HEK293T (cell line): ENCODE data around the gene DMBX1.

Source experiments
- CTCF ChIA-PET: fragments of 350-600 bp; formaldehyde crosslinking; extraction: SDS; loops from one replicate; lab custom pipeline; 2021; ENCODE audit warnings: antibody characterized with exemption, inconsistent platforms; lab: Yijun Ruan, JAX
- POLR2A ChIA-PET: fragments of 350-600 bp; formaldehyde crosslinking; extraction: SDS; loops from one replicate; lab custom pipeline; 2020; ENCODE audit warnings: antibody characterized with exemption, inconsistent platforms; lab: Yijun Ruan, JAX
- DNase-seq: peaks from one replicate; pipeline ENCODE4 v3.0.0; 2012; ENCODE audit warnings: mixed read lengths; ENCODE audit errors: extremely low spot score
- ARNT ChIP-seq: fragments of 450-650 bp; IDR thresholded peaks from 2 replicates; pipeline ENCODE4 v1.6.1; 2017; ENCODE audit warnings: mild to moderate bottlenecking
- BHLHE40 ChIP-seq: fragments of 450-650 bp; IDR thresholded peaks from 2 replicates; pipeline ENCODE4 v1.6.1; 2016; ENCODE audit warnings: mild to moderate bottlenecking, moderate library complexity, borderline replicate concordance
- CTBP1 ChIP-seq: fragments of 450-650 bp; IDR thresholded peaks from 2 replicates; pipeline ENCODE4 v1.6.1; 2016; ENCODE audit warnings: borderline replicate concordance
- ELF4 ChIP-seq: fragments of 450-650 bp; IDR thresholded peaks from 2 replicates; pipeline ENCODE4 v1.6.1; 2017; ENCODE audit warnings: antibody characterized with exemption
- FOXA1 ChIP-seq: fragments of 450-650 bp; IDR thresholded peaks from 2 replicates; pipeline ENCODE4 v1.6.1; 2016; ENCODE audit warnings: mild to moderate bottlenecking
- FOXK2 ChIP-seq: fragments of 450-650 bp; IDR thresholded peaks from 2 replicates; pipeline ENCODE4 v1.6.1; 2016; ENCODE audit warnings: mild to moderate bottlenecking
- FOXM1 ChIP-seq: fragments of 450-650 bp; IDR thresholded peaks from 2 replicates; pipeline ENCODE4 v1.6.1; 2017; ENCODE audit warnings: mild to moderate bottlenecking, borderline replicate concordance
- HDGF ChIP-seq: fragments of 450-650 bp; IDR thresholded peaks from 2 replicates; pipeline ENCODE4 v1.6.1; 2017; ENCODE audit warnings: antibody characterized with exemption, borderline replicate concordance
- L3MBTL2 ChIP-seq: fragments of 450-650 bp; conservative IDR thresholded peaks from 2 replicates; pipeline ENCODE4 v1.6.1; 2016; ENCODE audit warnings: mild to moderate bottlenecking
- LEF1 ChIP-seq: fragments of 450-650 bp; IDR thresholded peaks from 2 replicates; pipeline ENCODE4 v1.6.1; 2017; ENCODE audit warnings: mild to moderate bottlenecking, borderline replicate concordance
- NFRKB ChIP-seq: fragments of 450-650 bp; IDR thresholded peaks from 2 replicates; pipeline ENCODE4 v1.6.1; 2016; ENCODE audit warnings: mild to moderate bottlenecking, moderate library complexity
- PKNOX1 ChIP-seq: fragments of 450-650 bp; IDR thresholded peaks from 2 replicates; pipeline ENCODE4 v1.6.1; 2016
- SP1 ChIP-seq: fragments of 450-650 bp; IDR thresholded peaks from 2 replicates; pipeline ENCODE4 v1.6.1; 2017
- SUZ12 ChIP-seq: fragments of 450-650 bp; IDR thresholded peaks from 2 replicates; pipeline ENCODE4 v1.6.1; 2016; ENCODE audit warnings: mild to moderate bottlenecking
- TARDBP ChIP-seq: fragments of 450-650 bp; IDR thresholded peaks from 2 replicates; pipeline ENCODE4 v1.6.1; 2016
- ZNF384 ChIP-seq: fragments of 450-650 bp; IDR thresholded peaks from 2 replicates; pipeline ENCODE4 v1.6.1; 2016

DMBX1 gene

GRCh38 chr1:46536527-46536926, 46.9 kb downstream of the DMBX1 start:
- POLR2A ChIA-PET, result no interaction called here

GRCh38 chr1:46537651-46538050, 48.0 kb downstream of the DMBX1 start:
- ChIA-PET POLR2A (no interaction called here), CTCF (interaction anchor here (1.3 kb wide), 1 partner anchor 91 kb away, joined by 5 read pairs; no protein-coding TSS in a partner anchor)
- TF ChIP-seq ARNT (no peak), FOXK2 (no peak), SP1 (no peak), NFRKB (no peak), BHLHE40 (no peak), TARDBP (no peak), HDGF (no peak), CTBP1 (no peak)
- DNase-seq, result no peak

More at GRCh38 chr1:46536527-46536926, 46.9 kb downstream of the DMBX1 start:
- DNase-seq, result no peak
- CTCF ChIA-PET, result interaction anchor here (0.7 to 2.8 kb wide), 3 partner anchors 11 to 90 kb away, joined by 3 to 11 read pairs (median 8); no protein-coding TSS in a partner anchor
- TF ChIP-seq FOXM1 (no peak), SUZ12 (no peak), LEF1 (no peak), NFRKB (no peak), SP1 (no peak), FOXK2 (no peak), FOXA1 (no peak), TARDBP (no peak), BHLHE40 (no peak), ZNF384 (no peak), ARNT (no peak), ELF4 (no peak), PKNOX1 (no peak), CTBP1 (no peak), HDGF (no peak), L3MBTL2 (no peak)

GRCh38 chr1:46538147-46538546, 48.5 kb downstream of the DMBX1 start:
- POLR2A ChIA-PET, result no interaction called here
- CTCF ChIA-PET, result interaction anchor here (1.3 kb wide), 1 partner anchor 91 kb away, joined by 5 read pairs; no protein-coding TSS in a partner anchor
- TF ChIP-seq ELF4 (no peak), FOXM1 (no peak), LEF1 (no peak), CTBP1 (no peak), HDGF (no peak), L3MBTL2 (no peak), ZNF384 (no peak), SP1 (no peak), SUZ12 (no peak), FOXK2 (no peak), BHLHE40 (no peak), TARDBP (no peak), FOXA1 (no peak)
- no peak for DNase-seq
